Measurements from ENCODE around the gene TTLL10. TPM values are rescaled to one million over a fixed set of nuclear protein-coding genes. Genes with fewer than 3 reads are reported as not detected.

The TTLL10 gene
- total and polyA plus RNA-seq, 10 donors, result 0.02 to 0.34 (median 0.10) TPM; not detected in 6

DNA sequence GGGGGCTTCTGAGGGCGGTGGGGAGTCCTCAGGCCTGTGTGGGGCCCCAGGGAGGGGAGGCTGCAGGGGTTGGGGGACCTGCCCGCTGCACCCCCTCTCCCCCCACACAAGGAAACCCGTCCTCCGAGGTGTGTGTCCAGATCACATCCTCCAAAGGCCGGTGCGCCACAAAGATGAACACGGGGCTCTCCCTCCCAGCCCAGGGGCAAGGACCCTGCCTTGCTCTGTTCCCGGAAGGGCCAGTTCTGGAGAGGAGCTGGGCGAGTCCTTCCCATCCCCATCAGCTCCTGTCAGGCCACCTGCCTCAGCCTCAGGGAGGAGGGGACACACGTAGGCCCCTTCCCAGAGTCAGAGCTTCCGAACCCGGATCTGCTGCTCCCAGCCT is 2.5 kb upstream of the TTLL10 start:
- Histone ChIP-seq H3K4me3 (peak overlapping the region in 1 of 8 donors; percentile 23), H3K36me3 (no peaks in the 10 kb centered on the region), H3K4me1 (peaks cover 0 to 73% (median 38%) of the 10 kb centered on the region in 6 donors), H3K9me3 (peaks cover 0 to 5% (median 0%) of the 10 kb centered on the region in 8 donors), H3K27me3 (replicated peaks in 1 of 7) (peaks cover 0 to 100% (median 72%) of the 10 kb centered on the region in 7 donors), H3K27ac (no peak overlapping the region)
- 57 to 76% (median 71%) methylated on average over 4 to 12 of the region's 12 CpGs for whole genome bisulfite sequencing, 5 donors
- TF ChIP-seq POLR2A (IDR thresholded peaks at IDR 0.05), result no peak
- TF ChIP-seq, protein P1, sequence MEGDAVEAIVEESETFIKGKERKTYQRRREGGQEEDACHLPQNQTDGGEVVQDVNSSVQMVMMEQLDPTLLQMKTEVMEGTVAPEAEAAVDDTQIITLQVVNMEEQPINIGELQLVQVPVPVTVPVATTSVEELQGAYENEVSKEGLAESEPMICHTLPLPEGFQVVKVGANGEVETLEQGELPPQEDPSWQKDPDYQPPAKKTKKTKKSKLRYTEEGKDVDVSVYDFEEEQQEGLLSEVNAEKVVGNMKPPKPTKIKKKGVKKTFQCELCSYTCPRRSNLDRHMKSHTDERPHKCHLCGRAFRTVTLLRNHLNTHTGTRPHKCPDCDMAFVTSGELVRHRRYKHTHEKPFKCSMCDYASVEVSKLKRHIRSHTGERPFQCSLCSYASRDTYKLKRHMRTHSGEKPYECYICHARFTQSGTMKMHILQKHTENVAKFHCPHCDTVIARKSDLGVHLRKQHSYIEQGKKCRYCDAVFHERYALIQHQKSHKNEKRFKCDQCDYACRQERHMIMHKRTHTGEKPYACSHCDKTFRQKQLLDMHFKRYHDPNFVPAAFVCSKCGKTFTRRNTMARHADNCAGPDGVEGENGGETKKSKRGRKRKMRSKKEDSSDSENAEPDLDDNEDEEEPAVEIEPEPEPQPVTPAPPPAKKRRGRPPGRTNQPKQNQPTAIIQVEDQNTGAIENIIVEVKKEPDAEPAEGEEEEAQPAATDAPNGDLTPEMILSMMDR (IDR thresholded peaks at IDR 0.05 in 8 of 11, conservative IDR thresholded peaks at IDR 0.05 in 3 of 11), result no peak
- TF ChIP-seq POLR2AphosphoS5 (IDR thresholded peaks at IDR 0.05), result no peak
- no peak for DNase-seq
- intact Hi-C loops (cut with DNase I; ENCODE audit: low total_unique reads), result no loop called here

DNA sequence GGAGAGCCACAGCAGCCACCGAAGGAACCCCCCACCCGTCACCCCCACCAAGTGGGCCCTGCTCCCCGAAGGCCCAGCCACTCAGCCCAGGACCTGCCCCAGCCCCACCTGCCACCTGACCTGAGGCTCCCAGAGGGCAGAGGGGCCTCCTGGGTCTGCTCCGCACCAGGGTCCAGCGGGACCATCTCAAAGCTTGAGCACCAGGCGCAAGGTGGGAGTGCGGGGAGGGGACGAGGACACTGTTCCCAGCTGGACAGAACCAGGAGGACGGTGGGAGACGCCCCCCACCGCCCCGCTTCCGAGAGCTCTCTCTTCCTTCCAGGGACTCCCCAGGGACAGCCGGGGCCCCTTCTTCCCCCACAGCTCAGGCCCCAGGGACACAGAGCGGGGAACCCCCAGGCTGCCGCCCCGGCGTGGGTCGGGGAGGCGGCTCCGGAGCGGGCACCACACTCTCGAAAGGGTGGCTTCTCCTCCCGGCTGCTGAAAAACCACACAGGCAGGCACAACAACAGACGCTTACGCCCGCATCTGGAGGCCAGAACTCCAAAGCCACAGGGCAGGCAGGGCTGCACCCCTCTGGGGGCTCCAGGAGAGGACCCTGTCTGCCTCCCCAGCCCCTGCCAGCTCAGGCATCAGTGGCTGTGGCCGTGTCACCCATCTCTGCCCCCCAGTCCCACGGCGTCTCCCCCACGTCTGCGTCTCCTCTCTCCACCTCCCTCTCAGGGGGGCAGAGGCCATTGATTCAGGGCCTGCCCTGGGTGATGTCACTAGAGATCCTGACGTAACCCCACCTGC is 1.9 kb upstream of the TTLL10 start:
- intact Hi-C loops (cut with DNase I; ENCODE audit: low total_unique reads), result no loop called here
- Histone ChIP-seq H3K27ac (no peak overlapping the region), H3K4me1 (peaks cover 0 to 67% (median 38%) of the 10 kb centered on the region in 6 donors), H3K9me3 (peaks cover 0 to 5% (median 0%) of the 10 kb centered on the region in 8 donors), H3K4me3 (peak overlapping the region in 1 of 8 donors; percentile 23), H3K36me3 (no peaks in the 10 kb centered on the region), H3K27me3 (replicated peaks in 1 of 7) (peaks cover 0 to 100% (median 68%) of the 10 kb centered on the region in 7 donors)
- TF ChIP-seq, protein P1 (IDR thresholded peaks at IDR 0.05 in 8 of 11, conservative IDR thresholded peaks at IDR 0.05 in 3 of 11), result no peak
- TF ChIP-seq POLR2A (IDR thresholded peaks at IDR 0.05) (no peak), POLR2AphosphoS5 (IDR thresholded peaks at IDR 0.05) (peak in 2 of 3 donors; percentile 18 to 27)
- peak; percentile 86 for DNase-seq
- WGBS, 5 donors, result 48 to 68% (median 55%) methylated on average over 16 to 33 of the region's 33 CpGs

DNA sequence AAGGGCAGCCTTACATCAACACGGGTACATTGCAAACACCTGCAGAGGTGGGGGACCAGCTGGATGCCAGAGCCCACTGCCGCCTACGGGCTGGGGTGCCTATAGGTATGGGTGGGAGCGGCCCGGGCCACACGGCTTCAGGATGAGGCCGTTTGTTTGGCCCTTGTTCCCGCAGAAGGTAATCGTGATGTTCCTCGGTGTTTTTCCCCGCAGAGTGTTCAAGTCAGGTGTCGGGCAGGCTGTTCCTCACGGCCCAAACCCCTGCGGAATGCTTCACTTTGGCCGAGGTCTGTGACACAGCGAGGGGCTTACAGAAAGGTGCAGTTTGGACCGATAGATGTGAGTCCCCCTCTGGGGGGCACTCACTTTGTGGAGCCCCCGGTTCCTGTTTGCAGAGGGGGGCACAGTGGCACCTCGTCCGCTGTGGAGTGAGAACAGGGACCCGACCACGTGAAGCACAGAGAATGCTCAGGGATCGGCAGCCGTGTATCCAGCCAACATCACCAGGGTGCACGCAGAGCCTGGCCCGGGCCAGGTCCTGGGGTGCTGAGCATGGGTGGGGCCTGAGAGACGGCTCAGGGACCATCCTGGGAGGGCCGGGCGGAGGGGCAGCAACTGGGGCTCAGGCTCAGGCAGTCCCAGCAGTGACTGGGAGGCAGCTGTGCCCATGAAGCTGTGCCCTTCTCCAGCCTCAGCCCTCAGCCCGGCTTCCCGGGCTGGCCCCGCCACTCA is 453 bp upstream of the TTLL10 start:
- no peaks in the 10 kb centered on the region for H3K36me3 ChIP-seq
- H3K4me1 ChIP-seq, result peaks cover 0 to 56% (median 38%) of the 10 kb centered on the region in 6 donors
- peaks cover 0 to 5% (median 0%) of the 10 kb centered on the region in 8 donors for H3K9me3 ChIP-seq
- intact Hi-C loops (cut with DNase I; ENCODE audit: low total_unique reads), result no loop called here
- peak; percentile 41 for DNase-seq
- 49 to 65% (median 61%) methylated on average over 28 to 32 of the region's 32 CpGs for WGBS, 5 donors
- TF ChIP-seq POLR2AphosphoS5 (IDR thresholded peaks at IDR 0.05) (no peak), POLR2A (IDR thresholded peaks at IDR 0.05) (no peak)
- TF ChIP-seq, protein P1 (IDR thresholded peaks at IDR 0.05 in 8 of 11, conservative IDR thresholded peaks at IDR 0.05 in 3 of 11), result no peak
- peak overlapping the region in 1 of 8 donors; percentile 19 for H3K4me3 ChIP-seq
- no peak overlapping the region for H3K27ac ChIP-seq
- H3K27me3 ChIP-seq (replicated peaks in 1 of 7), result peaks cover 0 to 100% (median 66%) of the 10 kb centered on the region in 7 donors

Measured in spleen (tissue), 11 donors.